NCI-H2107 (cell line): ENCODE measurements around the gene ATAD3C.
"Not testable (repeated sequence)": the region's sequence is repeated elsewhere in the genome, so short reads cannot be mapped to it uniquely, and the experiment has no call there.

Experiments used
- DNase-seq: peaks from one replicate; lab custom pipeline; 2025; lab: John Stamatoyannopoulos, UW

The ATAD3C gene

GRCh38 chr1:1472053-1472876, 22.8 kb downstream of the ATAD3C start:
- DNase-seq = not testable (repeated sequence)

GRCh38 chr1:1476011-1476410, 26.5 kb downstream of the ATAD3C start:
- not testable (repeated sequence) for DNase-seq

- no peak for DNase-seq
These were observed 27.7 kb downstream of the ATAD3C start for GRCh38 chr1:1477206-1477605.

- no peak for DNase-seq
These were observed 30.3 kb downstream of the ATAD3C start for GRCh38 chr1:1479547-1480487.

DNA sequence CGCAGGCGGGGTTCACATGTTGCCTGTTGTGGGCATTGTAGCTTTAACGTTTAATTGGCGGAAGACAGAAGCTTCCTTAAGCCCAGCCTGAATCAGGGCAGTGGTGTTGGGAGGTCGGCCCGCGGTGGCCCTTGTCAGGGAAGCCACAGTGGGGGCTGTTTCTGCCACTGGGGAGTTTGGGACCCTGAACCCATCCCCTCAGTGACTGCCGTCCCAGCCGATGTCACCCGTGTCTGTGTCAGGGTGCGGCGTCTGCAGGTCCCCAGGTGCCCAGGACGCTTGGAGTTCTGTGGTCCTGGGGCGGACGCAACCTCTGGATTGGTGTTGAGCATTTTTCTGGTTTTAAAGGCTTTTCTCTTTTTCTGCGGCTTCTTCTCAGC, 31.0 kb downstream of the ATAD3C start:
- DNase-seq = not testable (repeated sequence)

DNA sequence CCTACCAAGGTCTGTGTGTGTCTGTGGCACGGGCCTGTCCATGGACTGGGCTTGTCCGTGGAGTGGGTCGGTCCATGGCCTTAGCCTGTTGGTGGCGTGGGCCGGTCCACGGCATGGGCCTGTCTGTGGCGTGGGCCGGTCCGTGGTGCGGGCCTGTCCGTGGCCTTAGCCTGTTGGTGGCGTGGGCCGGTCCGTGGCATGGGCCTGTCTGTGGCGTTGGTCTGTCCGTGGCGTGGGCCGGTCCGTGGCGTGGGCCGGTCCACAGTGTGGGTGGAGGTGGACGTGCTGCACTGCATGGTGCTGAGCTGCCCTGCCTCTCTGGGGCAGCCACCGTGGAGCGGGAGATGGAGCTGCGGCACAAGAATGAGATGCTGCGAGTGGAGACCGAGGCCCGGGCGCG, 32.3 kb downstream of the ATAD3C start:
- not testable (repeated sequence) for DNase-seq

- DNase-seq = no peak
These were observed 33.4 kb downstream of the ATAD3C start for GRCh38 chr1:1482856-1483255.

GRCh38 chr1:1483714-1484113, 34.2 kb downstream of the ATAD3C start:
- no peak for DNase-seq

DNA sequence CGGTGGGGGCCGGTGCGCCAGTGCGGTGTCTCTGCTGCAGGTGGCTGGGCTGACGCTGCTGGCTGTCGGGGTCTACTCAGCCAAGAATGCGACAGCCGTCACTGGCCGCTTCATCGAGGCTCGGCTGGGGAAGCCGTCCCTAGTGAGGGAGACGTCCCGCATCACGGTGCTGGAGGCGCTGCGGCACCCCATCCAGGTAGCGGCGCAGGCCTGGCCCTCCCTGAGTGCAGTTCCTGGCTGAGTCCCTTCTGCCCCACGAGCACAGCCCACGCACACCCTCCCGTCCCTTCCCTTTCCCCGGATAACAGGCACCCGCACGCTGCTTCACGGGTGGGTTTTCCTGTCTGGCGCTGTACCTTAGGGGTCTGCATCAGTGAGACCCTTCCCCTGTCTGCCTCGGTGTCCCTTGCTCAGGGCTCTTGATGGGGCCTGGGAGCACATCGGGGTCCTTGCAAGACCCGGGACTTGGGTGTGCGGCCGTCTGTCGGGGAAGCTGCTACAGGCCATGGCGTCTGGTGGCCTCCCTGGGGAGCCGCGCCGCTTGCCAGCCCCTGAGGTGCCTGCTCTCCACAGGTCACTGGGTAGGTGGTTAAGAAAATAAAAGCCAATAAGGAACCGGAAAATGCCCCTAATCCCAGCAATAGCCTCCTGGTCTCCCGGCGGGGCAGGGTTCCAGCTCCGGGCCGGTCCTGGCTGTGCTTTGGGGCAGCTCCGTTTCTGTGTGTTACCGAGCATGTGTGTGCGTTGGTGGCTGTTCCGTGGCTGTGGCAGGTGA, 35.7 kb downstream of the ATAD3C start:
- DNase-seq = not testable (repeated sequence)

DNA sequence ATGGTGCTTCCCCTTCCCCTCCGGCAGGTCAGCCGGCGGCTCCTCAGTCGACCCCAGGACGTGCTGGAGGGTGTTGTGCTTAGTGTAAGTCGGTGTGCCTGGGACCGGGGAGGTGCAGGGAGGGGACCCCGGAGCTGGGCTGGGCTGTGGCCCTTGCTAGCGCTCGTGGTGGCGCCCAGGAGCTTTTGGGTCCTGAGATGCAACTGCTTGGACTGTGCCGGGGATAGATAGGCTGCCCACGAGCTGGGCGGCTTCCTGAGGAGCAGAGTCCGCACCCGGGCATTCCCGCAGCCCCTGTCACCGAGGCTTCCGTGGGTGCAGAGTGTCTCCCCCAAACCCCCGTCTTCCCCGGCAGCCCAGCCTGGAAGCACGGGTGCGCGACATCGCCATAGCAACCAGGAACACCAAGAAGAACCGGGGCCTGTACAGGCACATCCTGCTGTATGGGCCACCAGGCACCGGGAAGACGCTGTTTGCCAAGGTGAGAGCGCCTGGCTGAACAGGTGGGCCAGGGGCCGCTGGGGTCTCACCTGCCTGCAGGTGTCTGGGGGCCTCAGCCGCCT, 36.3 kb downstream of the ATAD3C start:
- DNase-seq = not testable (repeated sequence)

DNA sequence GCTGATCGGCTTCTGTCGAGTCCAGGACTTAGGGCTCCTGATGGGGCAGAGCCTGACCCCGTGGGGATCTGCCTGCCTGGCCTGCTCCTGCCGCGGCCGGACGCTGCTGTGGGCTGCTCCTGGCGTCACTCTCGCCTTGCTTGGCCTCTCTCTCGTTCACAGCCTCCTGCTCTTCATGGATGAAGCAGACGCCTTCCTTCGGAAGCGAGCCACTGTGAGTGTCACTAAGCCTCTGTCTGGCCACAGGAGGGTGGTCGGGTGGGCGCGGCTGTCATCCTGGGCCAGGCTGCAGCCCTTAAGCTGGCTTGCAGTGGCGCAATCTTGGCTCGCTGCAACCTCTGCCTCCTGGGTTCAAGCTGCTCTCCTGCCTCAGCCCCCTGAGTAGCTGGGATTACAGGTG, 38.2 kb downstream of the ATAD3C start:
- DNase-seq = no peak

DNA sequence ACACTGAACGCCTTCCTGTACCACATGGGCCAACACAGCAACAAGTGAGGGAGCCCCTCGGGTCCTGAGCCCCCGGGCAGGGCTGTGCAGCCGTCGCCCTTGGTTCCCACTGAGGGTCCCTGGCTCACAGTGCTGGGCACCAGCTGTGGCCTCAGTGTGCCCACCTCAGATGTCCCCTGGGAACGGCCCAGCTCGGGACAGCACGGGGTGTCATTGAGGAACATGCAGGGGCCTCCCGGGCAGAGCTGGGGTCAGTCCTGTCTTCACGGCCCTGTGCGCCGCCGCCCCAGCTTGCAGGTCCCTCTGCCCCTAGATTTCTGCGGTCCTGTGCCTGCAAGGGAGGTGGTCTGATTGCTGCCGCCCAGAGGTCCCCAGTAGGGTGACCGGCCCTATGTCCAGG, 39.7 kb downstream of the ATAD3C start:
- no peak for DNase-seq

- DNase-seq = no peak
These were observed 40.4 kb downstream of the ATAD3C start for GRCh38 chr1:1489861-1490260.

DNA sequence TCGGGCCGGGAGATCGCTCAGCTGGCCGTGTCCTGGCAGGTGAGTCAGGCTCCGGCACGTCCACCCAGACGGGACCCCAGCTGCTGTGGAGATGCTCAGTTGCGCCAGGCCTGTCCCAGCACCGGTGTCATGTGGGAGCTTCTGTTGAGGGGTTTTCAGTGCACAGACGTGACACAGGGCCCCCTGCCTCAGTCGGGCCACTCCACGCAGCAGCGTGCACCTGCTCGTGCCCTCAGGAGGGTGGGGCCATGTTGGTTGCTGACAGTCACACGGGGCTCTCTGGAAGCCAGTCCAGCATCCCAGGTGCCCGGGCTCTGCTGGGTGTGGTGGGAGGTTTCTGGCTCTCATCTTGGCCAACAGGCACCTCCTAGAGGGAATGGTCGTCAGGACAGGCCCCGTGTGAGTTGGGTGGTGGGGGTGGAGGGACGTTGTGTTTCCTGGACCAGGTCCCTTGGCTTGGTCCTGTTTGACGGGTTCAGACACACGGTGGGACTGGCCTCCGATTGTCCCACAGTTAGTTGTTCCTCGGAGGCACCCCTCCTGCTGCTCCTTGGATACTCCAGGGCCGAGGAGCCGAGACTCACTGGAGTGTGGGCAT, 41.2 kb downstream of the ATAD3C start:
- no peak for DNase-seq

- no peak for DNase-seq
These were observed 42.1 kb downstream of the ATAD3C start for GRCh38 chr1:1491601-1492000.

DNA sequence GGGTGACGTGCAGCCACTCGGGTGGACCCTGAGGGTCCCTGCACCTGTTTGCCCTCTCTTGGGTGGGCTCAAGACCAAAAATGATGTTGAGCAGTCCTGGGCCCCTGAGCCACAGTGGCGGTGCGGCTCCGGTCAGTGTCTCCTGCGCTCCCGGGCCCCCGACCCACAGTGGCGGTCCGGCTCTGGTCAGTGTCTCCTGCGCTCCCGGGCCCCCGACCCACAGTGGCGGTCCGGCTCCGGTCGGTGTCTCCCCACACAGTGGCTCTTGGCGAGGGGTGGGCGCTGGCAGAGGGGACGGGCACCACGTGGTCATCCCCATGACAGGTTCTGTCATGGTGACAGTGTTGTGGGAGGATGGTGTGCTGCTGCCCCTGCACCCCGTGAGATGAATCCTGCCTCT, 44.8 kb downstream of the ATAD3C start:
- DNase-seq = not testable (repeated sequence)

DNA sequence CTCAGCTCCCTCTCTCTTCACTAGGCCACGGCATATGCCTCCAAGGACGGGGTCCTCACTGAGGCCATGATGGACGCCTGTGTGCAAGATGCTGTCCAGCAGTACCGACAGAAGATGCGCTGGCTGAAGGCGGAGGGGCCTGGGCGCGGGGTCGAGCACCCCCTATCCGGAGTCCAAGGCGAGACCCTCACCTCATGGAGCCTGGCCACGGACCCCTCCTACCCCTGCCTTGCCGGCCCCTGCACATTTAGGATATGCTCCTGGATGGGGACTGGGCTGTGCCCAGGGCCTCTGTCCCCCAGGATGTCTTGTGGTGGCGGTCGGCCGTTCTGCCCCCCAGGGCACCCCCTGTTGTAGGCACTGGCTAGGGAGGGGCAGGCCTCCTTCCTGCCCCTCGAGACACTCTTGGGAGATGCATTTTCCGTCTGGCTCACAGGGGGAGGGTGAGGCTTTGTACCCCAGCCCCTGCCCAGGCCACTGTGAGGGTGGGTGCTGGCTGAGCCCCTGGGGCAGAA, 46.0 kb downstream of the ATAD3C start:
- not testable (repeated sequence) for DNase-seq

GRCh38 chr1:1504777-1505365, 55.4 kb downstream of the ATAD3C start:
- DNase-seq = peak; percentile 7

DNA sequence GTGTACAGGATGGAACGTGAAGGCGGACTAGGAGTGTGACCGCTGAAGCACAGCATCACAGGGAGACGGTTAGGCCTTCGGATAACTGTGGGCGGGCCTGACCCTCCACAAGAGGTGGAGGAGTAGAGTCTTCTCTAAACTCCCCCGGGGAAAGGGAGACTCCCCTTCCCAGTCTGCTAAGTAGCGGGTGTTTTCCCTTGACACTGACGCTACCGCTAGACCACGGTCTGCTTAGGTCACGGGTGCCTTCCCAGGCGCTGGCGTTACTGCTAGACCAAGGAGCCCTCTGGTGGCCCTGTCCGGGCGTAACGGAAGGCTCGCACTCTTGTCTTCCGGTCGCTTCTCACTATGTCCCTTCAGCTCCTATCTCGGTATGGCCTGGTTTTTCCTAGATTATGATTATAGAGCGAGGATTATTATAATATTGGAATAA, 55.9 kb downstream of the ATAD3C start:
- DNase-seq = not testable (repeated sequence)

DNA sequence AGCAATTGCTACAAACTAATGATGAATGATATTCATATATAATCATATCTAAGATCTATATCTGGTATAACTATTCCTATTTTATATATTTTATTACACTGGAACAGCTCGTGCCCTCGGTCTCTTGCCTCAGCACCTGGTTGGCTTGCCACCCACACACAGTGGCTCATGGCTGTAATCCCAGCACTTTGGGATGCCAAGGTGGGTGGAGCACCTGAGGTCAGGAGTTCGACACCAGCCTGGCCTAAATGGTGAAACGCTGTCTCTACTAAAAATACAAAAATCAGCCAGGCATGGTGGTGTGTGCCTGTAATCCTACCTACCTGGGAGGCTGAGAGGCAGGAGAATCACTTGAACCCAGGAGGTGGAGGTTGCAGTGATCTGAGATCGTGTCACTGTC, 56.3 kb downstream of the ATAD3C start:
- DNase-seq = not testable (repeated sequence)

- no peak for DNase-seq
These were observed 57.8 kb downstream of the ATAD3C start for GRCh38 chr1:1507305-1507704.
